Fibroblast of lung (primary cell): Measurements from ENCODE around the gene MGAT3. TPM values are rescaled to one million over a fixed set of nuclear protein-coding genes. Genes with fewer than 3 reads are reported as not detected.

ENCODE experiments used
- DNase-seq, 2 donors: peaks; one replicate each; pipeline versions ENCODE4 v3.0.0 to v3.0.0-alpha.2; 2010; ENCODE audit warnings: low read depth in 2 of 2
- H2AFZ ChIP-seq: 2 replicates; pipeline ENCODE4 v1.5.1; 2012; ENCODE audit warnings: low read length, control low read depth, inconsistent platforms
- H3K27ac ChIP-seq: 2 replicates; pipeline ENCODE4 v1.5.1; 2011; ENCODE audit warnings: low read length, control low read depth; ENCODE audit not compliant: insufficient read depth
- H3K27me3 ChIP-seq: 2 replicates; pipeline ENCODE4 v1.5.1; 2011; ENCODE audit warnings: mild to moderate bottlenecking, low read length; ENCODE audit not compliant: control insufficient read depth, insufficient read depth
- H3K36me3 ChIP-seq: 2 replicates; pipeline ENCODE4 v1.5.1; 2011; ENCODE audit warnings: low read length; ENCODE audit not compliant: control insufficient read depth, insufficient read depth
- H3K4me1 ChIP-seq: 2 replicates; pipeline ENCODE4 v1.5.1; 2011; ENCODE audit warnings: low read length; ENCODE audit not compliant: control insufficient read depth, insufficient read depth; ENCODE audit errors: extremely low read depth
- H3K4me2 ChIP-seq: 2 replicates; pipeline ENCODE4 v1.5.1; 2011; ENCODE audit warnings: low read length, control low read depth; ENCODE audit not compliant: insufficient read depth; ENCODE audit errors: extremely low read depth
- H3K4me3 ChIP-seq, 4 experiments: fragments of 200-600 bp in 1 of 4; sonication (generic) in 1 of 4; replicated peaks in 1 of 4; 2 replicates each; pipeline ENCODE4 v1.5.1; 2011 to 2016; ENCODE audit warnings: low read length in 4 of 4, low read depth in 3 of 4, mild to moderate bottlenecking in 3 of 4, control low read depth in 2 of 4, inconsistent platforms in 1 of 4, mixed read lengths in 1 of 4; ENCODE audit not compliant: insufficient read depth in 1 of 4; ENCODE audit errors: control extremely low read depth in 1 of 4
- H3K79me2 ChIP-seq: 2 replicates; pipeline ENCODE4 v1.5.1; 2012; ENCODE audit warnings: mild to moderate bottlenecking, low read length, inconsistent platforms; ENCODE audit not compliant: control insufficient read depth, insufficient read depth
- H3K9ac ChIP-seq: 2 replicates; pipeline ENCODE4 v1.5.1; 2011; ENCODE audit warnings: mild to moderate bottlenecking, low read length, control low read depth; ENCODE audit not compliant: insufficient read depth
- H3K9me3 ChIP-seq: 2 replicates; pipeline ENCODE4 v1.5.1; 2012; ENCODE audit warnings: low read depth, low read length; ENCODE audit not compliant: control insufficient read depth, insufficient read depth
- H4K20me1 ChIP-seq: 2 replicates; pipeline ENCODE4 v1.5.1; 2011; ENCODE audit warnings: low read length; ENCODE audit not compliant: control insufficient read depth, insufficient read depth; ENCODE audit errors: extremely low read depth
- EZH2 ChIP-seq: IDR thresholded peaks from 2 replicates; pipeline ENCODE4 v1.5.1; 2012; ENCODE audit warnings: low read length, control low read depth, mild to moderate bottlenecking; ENCODE audit errors: missing control alignments
- polyA plus RNA-seq, 2 donors: library from polyadenylated mRNA; depleted of rRNA in 1 of 2; stranded (reverse) in 1 of 2; unstranded in 1 of 2; fragments of >200 nt; gene quantifications; 2 replicates each; pipeline ENCODE4 v1.2.1, GENCODE V29; 2011 to 2012; ENCODE audit warnings: missing spikeins in 1 of 2
- total RNA-seq: library from RNA; depleted of rRNA; stranded (reverse); fragments of >200 nt; gene quantifications from 2 replicates; pipeline ENCODE4 v1.2.1, GENCODE V29; 2014
- TF ChIP-seq, protein P1 (sequence below), 2 donors: IDR thresholded peaks in 1 of 2; conservative IDR thresholded peaks in 1 of 2; 1 replicate in 1 of 2; 2 replicates in 1 of 2; pipeline ENCODE4 v1.5.1; 2011 to 2012; ENCODE audit warnings: low read length in 2 of 2, control low read depth in 1 of 2, inconsistent platforms in 1 of 2, low read depth in 1 of 2, mild to moderate bottlenecking in 1 of 2

The MGAT3 gene
- total and polyA plus RNA-seq, 2 donors (not counting 1 experiment from before 2014, with no cell fraction given): 0.09 TPM; not detected in 1

DNA sequence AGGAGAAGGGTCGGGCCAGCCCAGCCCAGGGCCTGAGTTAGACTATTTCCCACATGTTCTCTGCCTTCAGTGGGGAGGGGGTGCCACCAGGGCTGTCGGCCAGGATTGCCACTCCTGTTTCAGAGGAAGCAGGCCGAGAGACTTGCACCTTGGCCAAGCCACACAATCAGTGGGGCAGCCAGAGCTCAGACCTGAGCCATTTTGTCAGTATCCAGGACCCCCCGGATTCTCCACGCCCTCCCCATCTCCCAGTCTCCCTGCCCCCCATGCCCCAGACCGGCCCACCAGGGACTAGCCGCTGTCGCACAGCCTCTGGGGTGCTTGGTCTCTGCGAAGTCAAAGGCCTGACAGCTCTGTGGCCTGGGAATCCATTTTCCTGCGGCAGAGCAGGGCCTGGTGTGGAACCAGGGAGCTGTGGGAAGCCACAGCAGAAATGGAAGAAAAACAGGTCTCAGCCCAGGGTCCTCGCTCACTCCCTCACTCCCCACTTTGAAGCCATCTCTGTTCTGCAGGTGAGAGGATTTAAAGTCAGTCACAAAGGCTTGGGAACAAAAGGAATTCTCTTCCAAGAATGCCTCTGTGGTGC lies 25.5 kb upstream of the MGAT3 start:
- Histone ChIP-seq H3K36me3 (peaks cover 8% of the 10 kb centered on the region), H3K4me3 (no peak overlapping the region), H3K79me2 (no peaks in the 10 kb centered on the region), H3K4me2 (no peak overlapping the region), H4K20me1 (no peaks in the 10 kb centered on the region), H3K9me3 (no peaks in the 10 kb centered on the region), H3K27ac (peak overlapping the region; percentile 56), H3K9ac (peak overlapping the region; percentile 46), H3K4me1 (peaks cover 10% of the 10 kb centered on the region), H2AFZ (no peak overlapping the region), H3K27me3 (no peaks in the 10 kb centered on the region)
- no peak for TF ChIP-seq EZH2
- TF ChIP-seq, protein P1, sequence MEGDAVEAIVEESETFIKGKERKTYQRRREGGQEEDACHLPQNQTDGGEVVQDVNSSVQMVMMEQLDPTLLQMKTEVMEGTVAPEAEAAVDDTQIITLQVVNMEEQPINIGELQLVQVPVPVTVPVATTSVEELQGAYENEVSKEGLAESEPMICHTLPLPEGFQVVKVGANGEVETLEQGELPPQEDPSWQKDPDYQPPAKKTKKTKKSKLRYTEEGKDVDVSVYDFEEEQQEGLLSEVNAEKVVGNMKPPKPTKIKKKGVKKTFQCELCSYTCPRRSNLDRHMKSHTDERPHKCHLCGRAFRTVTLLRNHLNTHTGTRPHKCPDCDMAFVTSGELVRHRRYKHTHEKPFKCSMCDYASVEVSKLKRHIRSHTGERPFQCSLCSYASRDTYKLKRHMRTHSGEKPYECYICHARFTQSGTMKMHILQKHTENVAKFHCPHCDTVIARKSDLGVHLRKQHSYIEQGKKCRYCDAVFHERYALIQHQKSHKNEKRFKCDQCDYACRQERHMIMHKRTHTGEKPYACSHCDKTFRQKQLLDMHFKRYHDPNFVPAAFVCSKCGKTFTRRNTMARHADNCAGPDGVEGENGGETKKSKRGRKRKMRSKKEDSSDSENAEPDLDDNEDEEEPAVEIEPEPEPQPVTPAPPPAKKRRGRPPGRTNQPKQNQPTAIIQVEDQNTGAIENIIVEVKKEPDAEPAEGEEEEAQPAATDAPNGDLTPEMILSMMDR (conservative IDR thresholded peaks at IDR 0.05 in 1 of 2, IDR thresholded peaks at IDR 0.05 in 1 of 2; ENCODE audit: low read depth in 1 of 2, low read length in 2 of 2): no peak
- DNase-seq: no peak

DNA sequence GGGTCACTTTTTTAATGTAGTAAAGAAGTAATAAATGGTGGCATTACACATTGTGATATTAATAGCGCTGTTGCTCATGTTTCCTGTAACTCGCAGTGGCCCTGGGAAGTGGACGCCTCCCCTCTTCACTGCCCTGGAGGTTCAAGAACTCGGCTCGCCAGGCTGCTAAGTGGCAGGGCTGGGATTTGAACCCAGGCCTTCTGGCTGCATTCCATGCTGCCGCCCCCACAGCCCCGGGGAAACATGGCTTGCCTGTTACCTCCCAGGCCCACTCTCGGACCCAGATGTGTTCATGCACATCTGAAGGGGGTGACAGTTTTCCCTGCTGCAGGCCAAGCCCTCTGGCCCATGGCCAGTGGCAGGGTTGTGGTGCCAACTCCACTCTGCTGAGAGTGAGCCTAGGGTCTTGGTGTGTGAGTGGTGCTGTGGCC lies 25.0 kb upstream of the MGAT3 start:
- Histone ChIP-seq H3K4me1 (peaks cover 10% of the 10 kb centered on the region), H3K27me3 (no peaks in the 10 kb centered on the region), H3K36me3 (peaks cover 5% of the 10 kb centered on the region), H3K4me3 (no peak overlapping the region), H2AFZ (no peak overlapping the region), H4K20me1 (no peaks in the 10 kb centered on the region), H3K4me2 (no peak overlapping the region), H3K9ac (peak overlapping the region; percentile 16), H3K9me3 (no peaks in the 10 kb centered on the region), H3K27ac (peak overlapping the region; percentile 56), H3K79me2 (no peaks in the 10 kb centered on the region)
- TF ChIP-seq, protein P1 (conservative IDR thresholded peaks at IDR 0.05 in 1 of 2, IDR thresholded peaks at IDR 0.05 in 1 of 2; ENCODE audit: low read depth in 1 of 2, low read length in 2 of 2): no peak
- no peak for TF ChIP-seq EZH2
- DNase-seq: peak; percentile 24 to 36

DNA sequence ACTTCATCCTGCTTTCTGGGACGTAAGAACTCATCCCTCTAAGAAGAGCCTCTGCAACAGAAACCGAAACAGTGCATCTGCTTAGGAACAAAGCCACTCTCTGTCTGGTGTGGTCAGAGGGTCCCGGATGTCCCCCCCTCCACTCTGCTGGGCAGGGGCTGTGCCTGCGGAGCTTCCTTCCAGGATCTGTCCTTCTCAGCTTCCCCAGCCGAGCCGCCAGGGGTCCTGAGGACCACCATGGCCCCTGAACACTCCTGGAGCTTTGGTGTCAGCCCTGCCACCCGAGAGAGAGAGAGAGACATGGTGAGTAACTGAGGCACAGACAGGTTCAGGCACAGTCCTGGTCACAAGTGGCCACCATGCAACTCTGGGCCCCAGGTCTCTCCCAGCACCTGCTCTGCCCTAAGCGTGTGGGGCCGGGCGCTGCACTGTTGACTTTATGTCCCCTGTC lies 24.4 kb upstream of the MGAT3 start:
- H3K9ac ChIP-seq: no peak overlapping the region
- H3K36me3 ChIP-seq: peaks cover 5% of the 10 kb centered on the region
- H3K4me3 ChIP-seq: no peak overlapping the region
- no peak for TF ChIP-seq EZH2
- TF ChIP-seq, protein P1 (conservative IDR thresholded peaks at IDR 0.05 in 1 of 2, IDR thresholded peaks at IDR 0.05 in 1 of 2; ENCODE audit: low read depth in 1 of 2, low read length in 2 of 2): no peak
- no peaks in the 10 kb centered on the region for H3K9me3 ChIP-seq
- H3K79me2 ChIP-seq: no peaks in the 10 kb centered on the region
- H3K4me2 ChIP-seq: no peak overlapping the region
- peak overlapping the region; percentile 56 for H3K27ac ChIP-seq
- no peak for DNase-seq
- no peaks in the 10 kb centered on the region for H3K27me3 ChIP-seq
- no peak overlapping the region for H2AFZ ChIP-seq
- H4K20me1 ChIP-seq: no peaks in the 10 kb centered on the region
- peaks cover 10% of the 10 kb centered on the region for H3K4me1 ChIP-seq
